SJCRH30 (cell line): ENCODE results near the gene PLA2G5. TPM values are rescaled to one million over a fixed set of nuclear protein-coding genes. Genes with fewer than 3 reads are reported as not detected.

Experiments
- DNase-seq, 2 experiments: peaks; one replicate each; pipeline ENCODE4 v3.0.0-alpha.2; 2015 to 2020
- H3K27ac ChIP-seq: fragments of 250-450 bp; sonication (Bioruptor Pico); 2 replicates; pipeline ENCODE4 v1.5.1; 2020; ENCODE audit warnings: mild to moderate bottlenecking, moderate library complexity
- H3K27me3 ChIP-seq: fragments of 250-450 bp; sonication (Bioruptor Pico); 2 replicates; pipeline ENCODE4 v1.5.1; 2020; ENCODE audit warnings: mild to moderate bottlenecking, moderate library complexity
- H3K36me3 ChIP-seq: fragments of 250-450 bp; sonication (Bioruptor Pico); 2 replicates; pipeline ENCODE4 v1.5.1; 2020; ENCODE audit warnings: mild to moderate bottlenecking, moderate library complexity
- H3K4me1 ChIP-seq: fragments of 250-450 bp; sonication (Bioruptor Pico); 2 replicates; pipeline ENCODE4 v1.5.1; 2020; ENCODE audit warnings: mild to moderate bottlenecking, moderate library complexity
- H3K4me3 ChIP-seq: fragments of 250-450 bp; sonication (Bioruptor Pico); 2 replicates; pipeline ENCODE4 v1.5.1; 2020; ENCODE audit warnings: mild to moderate bottlenecking, moderate library complexity
- H3K9me3 ChIP-seq: fragments of 250-450 bp; sonication (Bioruptor Pico); replicated peaks from 2 replicates; pipeline ENCODE4 v1.5.1; 2020; ENCODE audit warnings: mild to moderate bottlenecking, moderate library complexity
- total RNA-seq: library from RNA; depleted of rRNA; stranded (reverse); fragments of >200 nt; shearing (Covaris generic); gene quantifications from 2 replicates; pipeline ENCODE4 v1.2.3, GENCODE V29; 2014

Gene PLA2G5
- total RNA-seq, 1 experiment from 2014 or later = 0.51 TPM

- Histone ChIP-seq H3K36me3 (no peaks in the 10 kb centered on the region), H3K27ac (no peak overlapping the region), H3K9me3 (no peaks in the 10 kb centered on the region), H3K4me1 (no peaks in the 10 kb centered on the region), H3K4me3 (no peak overlapping the region), H3K27me3 (no peaks in the 10 kb centered on the region)
- no peak for DNase-seq
Observed at GRCh38 chr1:20109223-20109856, 39.3 kb downstream of the PLA2G5 start.

GRCh38 chr1:20110679-20111078 lies 40.7 kb downstream of the PLA2G5 start:
- DNase-seq = no peak
- H3K9me3 ChIP-seq = no peaks in the 10 kb centered on the region
- H3K27ac ChIP-seq = no peak overlapping the region

GRCh38 chr1:20111452-20111851 lies 41.5 kb downstream of the PLA2G5 start:
- Histone ChIP-seq H3K27ac (no peak overlapping the region), H3K27me3 (no peaks in the 10 kb centered on the region), H3K36me3 (no peaks in the 10 kb centered on the region), H3K9me3 (no peaks in the 10 kb centered on the region), H3K4me3 (no peak overlapping the region), H3K4me1 (no peaks in the 10 kb centered on the region)
- DNase-seq = no peak

More at GRCh38 chr1:20110679-20111078, 40.7 kb downstream of the PLA2G5 start:
- Histone ChIP-seq H3K27me3 (no peaks in the 10 kb centered on the region), H3K4me3 (no peak overlapping the region), H3K36me3 (no peaks in the 10 kb centered on the region), H3K4me1 (no peaks in the 10 kb centered on the region)

- no peak overlapping the region for H3K27ac ChIP-seq
- H3K9me3 ChIP-seq = no peaks in the 10 kb centered on the region
- no peaks in the 10 kb centered on the region for H3K36me3 ChIP-seq
- no peak for DNase-seq
- H3K27me3 ChIP-seq = no peaks in the 10 kb centered on the region
- H3K4me1 ChIP-seq = no peaks in the 10 kb centered on the region
- no peak overlapping the region for H3K4me3 ChIP-seq
Observed at GRCh38 chr1:20112279-20113000, 42.4 kb downstream of the PLA2G5 start.

GRCh38 chr1:20114021-20114648 lies 44.1 kb downstream of the PLA2G5 start:
- Histone ChIP-seq H3K27ac (no peak overlapping the region), H3K9me3 (no peaks in the 10 kb centered on the region), H3K4me1 (no peaks in the 10 kb centered on the region), H3K36me3 (no peaks in the 10 kb centered on the region), H3K4me3 (no peak overlapping the region), H3K27me3 (no peaks in the 10 kb centered on the region)
- DNase-seq = no peak

GRCh38 chr1:20115479-20115878 lies 45.5 kb downstream of the PLA2G5 start:
- no peak overlapping the region for H3K4me3 ChIP-seq
- H3K9me3 ChIP-seq = no peaks in the 10 kb centered on the region
- no peak overlapping the region for H3K27ac ChIP-seq
- DNase-seq = no peak
- H3K27me3 ChIP-seq = no peaks in the 10 kb centered on the region
- H3K4me1 ChIP-seq = no peaks in the 10 kb centered on the region
- H3K36me3 ChIP-seq = no peaks in the 10 kb centered on the region

- H3K4me1 ChIP-seq = no peaks in the 10 kb centered on the region
- no peaks in the 10 kb centered on the region; the same call in 1 of the 2 replicates for H3K27me3 ChIP-seq
- DNase-seq = no peak
- H3K9me3 ChIP-seq = no peaks in the 10 kb centered on the region
- no peak overlapping the region for H3K4me3 ChIP-seq
- no peaks in the 10 kb centered on the region for H3K36me3 ChIP-seq
- H3K27ac ChIP-seq = no peak overlapping the region
Observed at GRCh38 chr1:20115916-20116315, 45.9 kb downstream of the PLA2G5 start.

- DNase-seq = no peak
- peaks cover 4% of the 10 kb centered on the region; the same call in 1 of the 2 replicates for H3K27me3 ChIP-seq
- H3K4me3 ChIP-seq = no peak overlapping the region
- no peaks in the 10 kb centered on the region for H3K9me3 ChIP-seq
- no peaks in the 10 kb centered on the region for H3K4me1 ChIP-seq
- H3K27ac ChIP-seq = no peak overlapping the region
- H3K36me3 ChIP-seq = no peaks in the 10 kb centered on the region
Observed at GRCh38 chr1:20117236-20117635, 47.2 kb downstream of the PLA2G5 start.

GRCh38 chr1:20119347-20119746 lies 49.4 kb downstream of the PLA2G5 start, which contains the start of gene PLA2G2D:
Gene PLA2G2D, minus strand, starts transcription at chr1:20119536. Its CDS starts 38 bp downstream, at chr1:20119498.
- Histone ChIP-seq H3K4me1 (no peaks in the 10 kb centered on the region), H3K27me3 (peaks cover 4% of the 10 kb centered on the region; the same call in 1 of the 2 replicates), H3K4me3 (no peak within 1 kb of the TSS), H3K9me3 (no peaks in the 10 kb centered on the region), H3K36me3 (no peaks in the 10 kb centered on the region), H3K27ac (no peak within 1 kb of the TSS)
- DNase-seq = no peak

GRCh38 chr1:20120796-20121195 lies 50.8 kb downstream of the PLA2G5 start:
- Histone ChIP-seq H3K4me3 (no peak overlapping the region), H3K4me1 (no peaks in the 10 kb centered on the region; the same call in 1 of the 2 replicates), H3K27ac (no peak overlapping the region), H3K36me3 (no peaks in the 10 kb centered on the region), H3K27me3 (peaks cover 4% of the 10 kb centered on the region; the same call in 1 of the 2 replicates), H3K9me3 (no peaks in the 10 kb centered on the region)
- no peak for DNase-seq

GRCh38 chr1:20123722-20124455 lies 53.9 kb downstream of the PLA2G5 start:
- no peak for DNase-seq
- peaks cover 4% of the 10 kb centered on the region; the same call in 1 of the 2 replicates for H3K27me3 ChIP-seq
- H3K9me3 ChIP-seq = 0 out of 2 replicates have a peak, but pooled peaks cover 2% of the 10 kb centered on the region
- no peak overlapping the region for H3K27ac ChIP-seq
- H3K36me3 ChIP-seq = no peaks in the 10 kb centered on the region
- H3K4me3 ChIP-seq = no peak overlapping the region
- no peaks in the 10 kb centered on the region; the same call in 1 of the 2 replicates for H3K4me1 ChIP-seq

- Histone ChIP-seq H3K36me3 (no peaks in the 10 kb centered on the region), H3K27me3 (peaks cover 4% of the 10 kb centered on the region; the same call in 1 of the 2 replicates), H3K4me3 (no peak overlapping the region), H3K4me1 (no peaks in the 10 kb centered on the region; the same call in 1 of the 2 replicates), H3K9me3 (0 out of 2 replicates have a peak, but pooled peaks cover 2% of the 10 kb centered on the region), H3K27ac (no peak overlapping the region)
- DNase-seq = peak; percentile 45 to 61
Observed at GRCh38 chr1:20124456-20125057, 54.6 kb downstream of the PLA2G5 start.

- Histone ChIP-seq H3K4me1 (no peaks in the 10 kb centered on the region; the same call in 1 of the 2 replicates), H3K27me3 (peaks cover 4% of the 10 kb centered on the region; the same call in 1 of the 2 replicates), H3K4me3 (no peak overlapping the region), H3K27ac (no peak overlapping the region), H3K9me3 (0 out of 2 replicates have a peak, but pooled peaks cover 2% of the 10 kb centered on the region), H3K36me3 (no peaks in the 10 kb centered on the region)
- no peak for DNase-seq
Observed at GRCh38 chr1:20125100-20125499, 55.1 kb downstream of the PLA2G5 start.
